Measurements from ENCODE around the gene EWSR1.

DNA sequence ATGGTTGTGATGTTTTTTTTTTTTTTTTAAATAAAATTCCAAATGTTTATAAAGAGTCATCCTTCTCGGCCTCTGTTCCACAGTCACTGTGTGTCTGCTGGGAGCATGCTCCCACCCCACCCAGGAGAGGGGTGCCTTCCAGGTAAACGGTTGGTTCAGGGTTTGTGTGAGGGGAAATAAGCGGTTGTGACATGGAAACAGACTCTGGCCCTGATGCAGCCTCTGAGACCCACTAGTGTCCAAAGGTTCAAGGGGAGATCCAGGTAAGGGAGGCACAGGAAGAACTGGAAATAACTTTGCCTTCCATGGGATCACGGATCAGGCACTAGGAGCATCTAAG lies 32.4 kb downstream of the EWSR1 start:
- no peak for TF ChIP-seq POLR2A (IDR thresholded peaks at IDR 0.05)
- TF ChIP-seq, protein P1, sequence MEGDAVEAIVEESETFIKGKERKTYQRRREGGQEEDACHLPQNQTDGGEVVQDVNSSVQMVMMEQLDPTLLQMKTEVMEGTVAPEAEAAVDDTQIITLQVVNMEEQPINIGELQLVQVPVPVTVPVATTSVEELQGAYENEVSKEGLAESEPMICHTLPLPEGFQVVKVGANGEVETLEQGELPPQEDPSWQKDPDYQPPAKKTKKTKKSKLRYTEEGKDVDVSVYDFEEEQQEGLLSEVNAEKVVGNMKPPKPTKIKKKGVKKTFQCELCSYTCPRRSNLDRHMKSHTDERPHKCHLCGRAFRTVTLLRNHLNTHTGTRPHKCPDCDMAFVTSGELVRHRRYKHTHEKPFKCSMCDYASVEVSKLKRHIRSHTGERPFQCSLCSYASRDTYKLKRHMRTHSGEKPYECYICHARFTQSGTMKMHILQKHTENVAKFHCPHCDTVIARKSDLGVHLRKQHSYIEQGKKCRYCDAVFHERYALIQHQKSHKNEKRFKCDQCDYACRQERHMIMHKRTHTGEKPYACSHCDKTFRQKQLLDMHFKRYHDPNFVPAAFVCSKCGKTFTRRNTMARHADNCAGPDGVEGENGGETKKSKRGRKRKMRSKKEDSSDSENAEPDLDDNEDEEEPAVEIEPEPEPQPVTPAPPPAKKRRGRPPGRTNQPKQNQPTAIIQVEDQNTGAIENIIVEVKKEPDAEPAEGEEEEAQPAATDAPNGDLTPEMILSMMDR (IDR thresholded peaks at IDR 0.05) = no peak
